ENCODE results near the gene VSIG1.

VSIG1 gene

GRCh38 chrX:108090491-108091263 is 45.8 kb downstream of the VSIG1 start:
- Histone ChIP-seq H3K4me3 (ENCODE audit: low read depth, low read length) (peak overlapping the region; percentile 81), H3K9me3 (no peaks in the 10 kb centered on the region), H3K27me3 (no peaks in the 10 kb centered on the region), H3K4me1 (no peaks in the 10 kb centered on the region), H3K36me3 (no peaks in the 10 kb centered on the region)
- TF ChIP-seq, protein P1, sequence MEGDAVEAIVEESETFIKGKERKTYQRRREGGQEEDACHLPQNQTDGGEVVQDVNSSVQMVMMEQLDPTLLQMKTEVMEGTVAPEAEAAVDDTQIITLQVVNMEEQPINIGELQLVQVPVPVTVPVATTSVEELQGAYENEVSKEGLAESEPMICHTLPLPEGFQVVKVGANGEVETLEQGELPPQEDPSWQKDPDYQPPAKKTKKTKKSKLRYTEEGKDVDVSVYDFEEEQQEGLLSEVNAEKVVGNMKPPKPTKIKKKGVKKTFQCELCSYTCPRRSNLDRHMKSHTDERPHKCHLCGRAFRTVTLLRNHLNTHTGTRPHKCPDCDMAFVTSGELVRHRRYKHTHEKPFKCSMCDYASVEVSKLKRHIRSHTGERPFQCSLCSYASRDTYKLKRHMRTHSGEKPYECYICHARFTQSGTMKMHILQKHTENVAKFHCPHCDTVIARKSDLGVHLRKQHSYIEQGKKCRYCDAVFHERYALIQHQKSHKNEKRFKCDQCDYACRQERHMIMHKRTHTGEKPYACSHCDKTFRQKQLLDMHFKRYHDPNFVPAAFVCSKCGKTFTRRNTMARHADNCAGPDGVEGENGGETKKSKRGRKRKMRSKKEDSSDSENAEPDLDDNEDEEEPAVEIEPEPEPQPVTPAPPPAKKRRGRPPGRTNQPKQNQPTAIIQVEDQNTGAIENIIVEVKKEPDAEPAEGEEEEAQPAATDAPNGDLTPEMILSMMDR (IDR thresholded peaks at IDR 0.05; ENCODE audit: low read depth, low read length) = no peak
- no peak for DNase-seq

GRCh38 chrX:108091264-108091877 is 46.5 kb downstream of the VSIG1 start, which contains the start of the genes ATG4A and PSMD10:
Gene ATG4A, plus strand, starts transcription at chrX:108091778. Its CDS starts 49 bp downstream, at chrX:108091827.
Gene PSMD10, minus strand, starts transcription at chrX:108091542. Its CDS starts 22 bp downstream, at chrX:108091520.
- no peaks in the 10 kb centered on the region for H3K4me1 ChIP-seq
- H3K27me3 ChIP-seq = no peaks in the 10 kb centered on the region
- H3K9me3 ChIP-seq = no peaks in the 10 kb centered on the region
- H3K36me3 ChIP-seq = no peaks in the 10 kb centered on the region
- DNase-seq = peak; percentile 88
- TF ChIP-seq, protein P1 (IDR thresholded peaks at IDR 0.05; ENCODE audit: low read depth, low read length) = no peak
- peak within 1 kb of the TSS; percentile 81 for H3K4me3 ChIP-seq (ENCODE audit: low read depth, low read length)

DNA sequence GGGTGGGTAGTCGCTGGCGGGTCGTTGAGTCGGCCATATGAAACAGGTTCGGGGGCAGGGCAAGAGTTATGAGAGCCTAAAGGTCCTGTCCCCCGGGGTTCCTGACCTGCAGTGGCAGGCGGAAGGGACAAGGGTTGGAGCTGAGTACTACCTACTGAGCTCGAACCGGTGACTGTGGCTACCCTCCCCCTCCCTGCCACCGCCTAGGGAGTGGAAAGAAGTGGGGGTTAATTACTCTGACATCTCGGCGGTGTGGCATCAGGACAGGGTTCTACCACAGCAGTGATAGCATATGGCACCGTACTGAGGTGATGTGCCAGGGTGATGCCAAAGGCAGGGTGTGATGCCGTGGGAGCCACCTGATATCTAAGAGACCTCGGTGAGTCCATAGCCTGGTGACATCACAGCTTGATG is 47.0 kb downstream of the VSIG1 start:
- Histone ChIP-seq H3K4me1 (no peaks in the 10 kb centered on the region), H3K27me3 (no peaks in the 10 kb centered on the region), H3K4me3 (ENCODE audit: low read depth, low read length) (peak overlapping the region; percentile 81), H3K36me3 (no peaks in the 10 kb centered on the region), H3K9me3 (no peaks in the 10 kb centered on the region)
- DNase-seq = no peak
- TF ChIP-seq, protein P1 (IDR thresholded peaks at IDR 0.05; ENCODE audit: low read depth, low read length) = no peak

DNA sequence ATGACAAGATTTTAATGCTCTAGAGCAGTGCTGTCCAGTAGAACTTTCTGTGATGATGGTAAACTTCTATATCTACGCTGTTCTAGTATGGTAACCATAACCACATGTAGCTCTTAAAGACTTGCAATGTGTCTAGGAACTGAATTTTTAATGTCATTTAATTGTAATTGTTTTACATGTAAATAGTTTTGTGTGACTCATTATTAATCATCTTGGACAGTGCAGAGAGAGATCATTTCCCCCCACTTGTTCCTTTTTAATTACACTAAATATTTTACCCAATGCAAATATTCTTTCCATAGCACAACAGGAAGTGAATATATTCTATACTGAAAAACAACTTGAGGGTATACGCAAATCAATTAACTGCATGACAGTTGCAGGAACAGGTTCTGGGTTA is 52.5 kb downstream of the VSIG1 start:
- H3K4me1 ChIP-seq = no peaks in the 10 kb centered on the region
- TF ChIP-seq, protein P1 (IDR thresholded peaks at IDR 0.05; ENCODE audit: low read depth, low read length) = no peak
- H3K27me3 ChIP-seq = no peaks in the 10 kb centered on the region
- H3K4me3 ChIP-seq (ENCODE audit: low read depth, low read length) = no peak overlapping the region
- no peaks in the 10 kb centered on the region for H3K9me3 ChIP-seq
- H3K36me3 ChIP-seq = no peaks in the 10 kb centered on the region
- DNase-seq = no peak

GRCh38 chrX:108105473-108105872 is 60.6 kb downstream of the VSIG1 start:
- H3K27me3 ChIP-seq = no peaks in the 10 kb centered on the region
- no peaks in the 10 kb centered on the region for H3K36me3 ChIP-seq
- no peak for DNase-seq
- no peaks in the 10 kb centered on the region for H3K4me1 ChIP-seq
- TF ChIP-seq, protein P1 (IDR thresholded peaks at IDR 0.05; ENCODE audit: low read depth, low read length) = no peak
- no peaks in the 10 kb centered on the region for H3K9me3 ChIP-seq
- H3K4me3 ChIP-seq (ENCODE audit: low read depth, low read length) = no peak overlapping the region

DNA sequence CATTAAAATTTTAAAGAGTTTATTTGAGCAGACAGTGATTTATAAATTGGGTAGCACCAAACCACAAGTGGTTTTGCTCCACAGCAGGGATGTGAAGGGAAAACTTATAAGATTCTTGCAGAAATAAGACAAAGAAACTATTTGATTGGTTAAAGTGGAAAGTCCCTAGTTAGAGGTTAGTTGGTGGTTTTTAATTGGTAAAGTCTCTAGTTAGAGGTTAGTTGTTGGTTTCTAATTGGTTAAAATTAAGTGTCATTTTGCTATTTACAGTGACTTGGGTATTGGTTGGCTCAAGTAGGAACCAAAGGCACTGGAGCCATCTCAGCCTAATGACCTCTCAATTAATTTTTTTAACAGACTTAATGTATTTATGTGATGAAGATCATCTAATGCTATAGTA is 69.7 kb downstream of the VSIG1 start:
- no peak overlapping the region for H3K4me3 ChIP-seq (ENCODE audit: low read depth, low read length)
- no peaks in the 10 kb centered on the region for H3K4me1 ChIP-seq
- TF ChIP-seq, protein P1 (IDR thresholded peaks at IDR 0.05; ENCODE audit: low read depth, low read length) = no peak
- H3K9me3 ChIP-seq = no peaks in the 10 kb centered on the region
- no peak for DNase-seq
- no peaks in the 10 kb centered on the region for H3K36me3 ChIP-seq
- H3K27me3 ChIP-seq = no peaks in the 10 kb centered on the region

All from BE2C (cell line).